ENCODE data around the gene OR2V2.
A peak's percentile ranks its signal among the peaks of the same experiment; 100 is the strongest.
"Not testable (repeated sequence)": the region's sequence is repeated elsewhere in the genome, so short reads cannot be mapped to it uniquely, and the experiment has no call there.

The OR2V2 gene

GRCh38 chr5:181146927-181147636, at the start of gene OR2V2:
OR2V2 (plus strand) TSS chr5:181147586; CDS start chr5:181154943, 7,357 bp downstream.
- H3K4me1 Mint-ChIP-seq (ENCODE audit: low read depth); H3K4me3 Mint-ChIP-seq; H3K27ac Mint-ChIP-seq; H3K9me3 Mint-ChIP-seq; intact Hi-C loops (cut with micrococcal nuclease); H3K36me3 Mint-ChIP-seq (ENCODE audit: low read depth): not testable (repeated sequence)
- H3K27me3 Mint-ChIP-seq = peaks cover 34% of the 10 kb centered on the region

- peaks cover 43% of the 10 kb centered on the region for H3K27me3 Mint-ChIP-seq
- H3K4me1 Mint-ChIP-seq (ENCODE audit: low read depth); H3K9me3 Mint-ChIP-seq; H3K27ac Mint-ChIP-seq; H3K4me3 Mint-ChIP-seq; H3K36me3 Mint-ChIP-seq (ENCODE audit: low read depth); intact Hi-C loops (cut with micrococcal nuclease): not testable (repeated sequence)
These were observed 49.5 kb upstream of the OR2V2 start for GRCh38 chr5:181097759-181098491.

- H3K27me3 Mint-ChIP-seq = peaks cover 40% of the 10 kb centered on the region
- no peaks in the 10 kb centered on the region for H3K9me3 Mint-ChIP-seq
- no peak overlapping the region for H3K27ac Mint-ChIP-seq
- H3K36me3 Mint-ChIP-seq (ENCODE audit: low read depth) = no peaks in the 10 kb centered on the region
- peaks cover 2% of the 10 kb centered on the region for H3K4me1 Mint-ChIP-seq (ENCODE audit: low read depth)
- intact Hi-C loops (cut with micrococcal nuclease) = no loop called here
- no peak overlapping the region for H3K4me3 Mint-ChIP-seq
These were observed 48.4 kb upstream of the OR2V2 start for GRCh38 chr5:181098762-181099601.

GRCh38 chr5:181099602-181100086, 47.7 kb upstream of the OR2V2 start:
- no peaks in the 10 kb centered on the region for H3K9me3 Mint-ChIP-seq
- H3K4me3 Mint-ChIP-seq = no peak overlapping the region
- H3K36me3 Mint-ChIP-seq (ENCODE audit: low read depth) = no peaks in the 10 kb centered on the region
- peaks cover 44% of the 10 kb centered on the region for H3K27me3 Mint-ChIP-seq
- peaks cover 8% of the 10 kb centered on the region for H3K4me1 Mint-ChIP-seq (ENCODE audit: low read depth)
- intact Hi-C loops (cut with micrococcal nuclease) = no loop called here
- H3K27ac Mint-ChIP-seq = no peak overlapping the region

GRCh38 chr5:181100121-181100875, 47.1 kb upstream of the OR2V2 start:
- intact Hi-C loops (cut with micrococcal nuclease) = no loop called here
- no peak overlapping the region for H3K4me3 Mint-ChIP-seq
- no peaks in the 10 kb centered on the region for H3K9me3 Mint-ChIP-seq
- H3K27ac Mint-ChIP-seq = no peak overlapping the region
- no peaks in the 10 kb centered on the region for H3K36me3 Mint-ChIP-seq (ENCODE audit: low read depth)
- H3K27me3 Mint-ChIP-seq = peaks cover 43% of the 10 kb centered on the region
- H3K4me1 Mint-ChIP-seq (ENCODE audit: low read depth) = peaks cover 15% of the 10 kb centered on the region

GRCh38 chr5:181101030-181101641, 46.2 kb upstream of the OR2V2 start:
- H3K27ac Mint-ChIP-seq; H3K36me3 Mint-ChIP-seq (ENCODE audit: low read depth); H3K9me3 Mint-ChIP-seq; intact Hi-C loops (cut with micrococcal nuclease); H3K4me3 Mint-ChIP-seq: not testable (repeated sequence)
- H3K27me3 Mint-ChIP-seq = peaks cover 44% of the 10 kb centered on the region
- peaks cover 22% of the 10 kb centered on the region for H3K4me1 Mint-ChIP-seq (ENCODE audit: low read depth)

GRCh38 chr5:181101930-181102674, 45.3 kb upstream of the OR2V2 start:
- H3K4me3 Mint-ChIP-seq; intact Hi-C loops (cut with micrococcal nuclease); H3K36me3 Mint-ChIP-seq (ENCODE audit: low read depth); H3K9me3 Mint-ChIP-seq; H3K27ac Mint-ChIP-seq: not testable (repeated sequence)
- H3K4me1 Mint-ChIP-seq (ENCODE audit: low read depth) = peaks cover 22% of the 10 kb centered on the region
- peaks cover 50% of the 10 kb centered on the region for H3K27me3 Mint-ChIP-seq

GRCh38 chr5:181104259-181104568, 43.2 kb upstream of the OR2V2 start:
- Mint-ChIP-seq H3K4me1 (ENCODE audit: low read depth) (peaks cover 22% of the 10 kb centered on the region), H3K4me3 (peak overlapping the region; percentile 80), H3K27me3 (peaks cover 59% of the 10 kb centered on the region), H3K27ac (peak overlapping the region; percentile 37)
- H3K36me3 Mint-ChIP-seq (ENCODE audit: low read depth); intact Hi-C loops (cut with micrococcal nuclease); H3K9me3 Mint-ChIP-seq: not testable (repeated sequence)

- H3K36me3 Mint-ChIP-seq (ENCODE audit: low read depth); H3K4me3 Mint-ChIP-seq; H3K9me3 Mint-ChIP-seq; intact Hi-C loops (cut with micrococcal nuclease): not testable (repeated sequence)
- peak overlapping the region; percentile 37 for H3K27ac Mint-ChIP-seq
- H3K27me3 Mint-ChIP-seq = peaks cover 58% of the 10 kb centered on the region
- peaks cover 22% of the 10 kb centered on the region for H3K4me1 Mint-ChIP-seq (ENCODE audit: low read depth)
These were observed 42.6 kb upstream of the OR2V2 start for GRCh38 chr5:181104606-181105390.

- no peak overlapping the region for H3K4me3 Mint-ChIP-seq
- H3K27me3 Mint-ChIP-seq = peaks cover 54% of the 10 kb centered on the region
- intact Hi-C loops (cut with micrococcal nuclease) = no loop called here
- peaks cover 22% of the 10 kb centered on the region for H3K4me1 Mint-ChIP-seq (ENCODE audit: low read depth)
- no peaks in the 10 kb centered on the region for H3K9me3 Mint-ChIP-seq
- H3K27ac Mint-ChIP-seq = no peak overlapping the region
- no peaks in the 10 kb centered on the region for H3K36me3 Mint-ChIP-seq (ENCODE audit: low read depth)
These were observed 41.9 kb upstream of the OR2V2 start for GRCh38 chr5:181105391-181106025.

GRCh38 chr5:181107699-181108098, 39.7 kb upstream of the OR2V2 start:
- H3K27me3 Mint-ChIP-seq = peaks cover 72% of the 10 kb centered on the region
- intact Hi-C loops (cut with micrococcal nuclease) = no loop called here
- no peak overlapping the region for H3K27ac Mint-ChIP-seq
- no peaks in the 10 kb centered on the region for H3K9me3 Mint-ChIP-seq
- peaks cover 22% of the 10 kb centered on the region for H3K4me1 Mint-ChIP-seq (ENCODE audit: low read depth)
- no peak overlapping the region for H3K4me3 Mint-ChIP-seq
- H3K36me3 Mint-ChIP-seq (ENCODE audit: low read depth) = no peaks in the 10 kb centered on the region

Data from dendritic cell treated with granulocyte-macrophage colony-stimulating factor and Interleukin-4, amounts not matched to agents 40 ng/mL and 50 ng/mL, for 4 days (primary cell).